Loucy (cell line): ENCODE measurements around the gene TMC2.

ENCODE experiments used
- CTCF ChIP-seq: fragments of 200-600 bp; sonication (generic); conservative IDR thresholded peaks from 2 replicates; pipeline ENCODE4 v1.5.1; 2014; ENCODE audit warnings: mild to moderate bottlenecking, antibody characterized with exemption, low read length
- EZH2phosphoT487 ChIP-seq: fragments of 200-600 bp; IDR thresholded peaks from 2 replicates; pipeline ENCODE4 v1.6.1; 2018; ENCODE audit warnings: antibody characterized with exemption, mild to moderate bottlenecking, moderate library complexity, borderline replicate concordance

DNA sequence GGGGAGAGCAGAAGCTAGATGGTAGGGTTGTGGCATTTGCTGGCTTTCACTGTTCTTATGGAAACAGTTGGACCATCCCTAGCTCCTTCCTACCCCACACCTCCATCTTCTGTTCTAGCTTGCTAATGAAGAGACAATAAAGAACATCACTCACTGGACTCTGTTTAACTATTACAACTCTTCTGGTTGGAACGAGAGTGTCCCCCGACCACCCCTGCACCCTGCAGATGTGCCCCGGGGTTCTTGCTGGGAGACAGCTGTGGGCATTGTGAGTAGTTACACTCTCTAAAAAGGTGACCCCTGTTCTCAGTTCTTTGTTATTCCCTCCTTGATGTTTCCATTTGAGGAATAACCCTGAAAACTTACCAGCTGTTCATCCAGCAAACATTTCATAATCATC, 75.7 kb downstream of the TMC2 start:
- TF ChIP-seq CTCF (no peak), EZH2phosphoT487 (no peak)
